ENCODE measurements around the gene NOS1. TPM values are rescaled to one million over a fixed set of nuclear protein-coding genes. Genes with fewer than 3 reads are reported as not detected.

The NOS1 gene
- total and polyA plus RNA-seq, 11 donors = 0.01 to 0.40 (median 0.10) TPM; not detected in 1

DNA sequence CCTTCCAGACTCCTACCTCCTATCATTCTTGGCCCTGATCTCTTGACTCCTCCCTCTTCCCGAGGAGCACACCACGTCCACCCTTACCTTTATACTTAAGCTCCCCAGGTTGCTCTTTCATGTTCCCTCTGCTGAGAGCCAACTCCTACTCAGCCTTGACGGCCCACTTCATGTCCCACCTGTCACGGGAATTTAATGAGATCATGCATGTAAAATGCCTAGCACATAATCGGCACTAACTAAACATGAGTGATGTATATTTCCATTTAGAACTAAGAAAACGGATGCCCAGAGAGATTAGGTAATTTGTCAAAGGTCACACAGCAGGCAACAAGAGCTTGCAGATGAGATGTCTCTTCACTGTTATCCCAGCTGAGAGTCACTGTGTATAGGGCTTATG is 45.1 kb downstream of the NOS1 start:
- Histone ChIP-seq H3K27me3 (no peaks in the 10 kb centered on the region), H3K27ac (no peak overlapping the region), H3K36me3 (no peaks in the 10 kb centered on the region), H3K4me1 (no peaks in the 10 kb centered on the region), H3K4me3 (no peak overlapping the region), H3K9me3 (peaks cover 0 to 14% (median 4%) of the 10 kb centered on the region in 12 donors)
- intact Hi-C loops (cut with DNase I) = no loop called here
- DNase-seq = no peak
- no peak for TF ChIP-seq POLR2A (IDR thresholded peaks at IDR 0.05)
- 71 to 80% (median 76%) methylated on average over 6 of the region's 6 CpGs for WGBS, 4 donors
- ATAC-seq = no peak

DNA sequence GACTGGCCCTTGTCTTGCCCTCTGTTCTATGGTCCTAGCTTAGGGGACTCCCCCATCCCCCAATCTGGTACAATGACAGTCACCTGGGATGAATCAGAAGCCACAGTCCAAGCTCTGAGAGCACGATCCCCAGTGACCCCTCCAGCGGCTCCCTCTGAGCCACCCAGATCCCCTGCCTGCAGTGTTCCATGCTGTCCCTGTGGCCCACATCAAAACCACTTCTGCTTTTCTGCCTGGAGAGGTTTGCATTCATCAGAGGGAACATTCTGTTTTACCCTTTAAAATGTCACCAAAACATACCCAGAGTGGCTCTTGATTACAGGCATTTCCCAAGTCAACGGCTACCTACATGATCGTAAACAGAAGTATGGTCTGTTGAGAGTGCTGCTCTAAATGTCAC is 47.5 kb downstream of the NOS1 start:
- no peak for TF ChIP-seq POLR2A (IDR thresholded peaks at IDR 0.05)
- no peak for TF ChIP-seq CTCF (IDR thresholded peaks at IDR 0.05)
- H3K36me3 ChIP-seq = no peaks in the 10 kb centered on the region
- no peak overlapping the region for H3K4me3 ChIP-seq
- intact Hi-C loops (cut with DNase I) = no loop called here
- H3K9me3 ChIP-seq = peaks cover 0 to 14% (median 4%) of the 10 kb centered on the region in 12 donors
- H3K4me1 ChIP-seq = no peaks in the 10 kb centered on the region
- no peaks in the 10 kb centered on the region for H3K27me3 ChIP-seq
- no peak overlapping the region for H3K27ac ChIP-seq
- WGBS, 4 donors = 56 to 73% (median 62%) methylated on average over 4 of the region's 4 CpGs
- no peak for ATAC-seq
- DNase-seq = no peak

DNA sequence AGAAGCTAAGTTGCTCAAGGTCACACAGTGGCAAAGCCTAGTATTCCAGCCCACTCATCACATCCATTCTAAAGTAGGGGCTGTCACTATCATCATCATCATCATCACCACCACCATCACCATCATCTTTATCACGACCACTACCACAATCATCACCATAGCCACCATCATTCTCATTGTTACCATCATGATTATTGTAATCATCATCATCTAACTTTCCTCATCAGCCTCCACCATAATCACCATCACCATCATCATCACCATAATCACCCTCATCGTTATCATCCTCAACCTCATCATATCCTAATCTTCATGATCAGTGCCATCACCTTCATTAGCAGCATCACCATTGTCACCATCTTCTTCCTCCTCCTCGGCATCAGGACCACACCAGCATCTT is 48.7 kb downstream of the NOS1 start:
- DNase-seq = no peak
- H3K4me1 ChIP-seq = no peaks in the 10 kb centered on the region
- H3K27ac ChIP-seq = no peak overlapping the region
- no peak for TF ChIP-seq CTCF (IDR thresholded peaks at IDR 0.05)
- no peak for TF ChIP-seq POLR2A (IDR thresholded peaks at IDR 0.05)
- H3K36me3 ChIP-seq = no peaks in the 10 kb centered on the region
- peaks cover 0 to 14% (median 4%) of the 10 kb centered on the region in 12 donors for H3K9me3 ChIP-seq
- intact Hi-C loops (cut with DNase I) = no loop called here
- no peak overlapping the region for H3K4me3 ChIP-seq
- ATAC-seq = no peak
- 66 to 80% (median 72%) methylated on average over 2 to 3 of the region's 3 CpGs for WGBS, 4 donors
- no peaks in the 10 kb centered on the region for H3K27me3 ChIP-seq

DNA sequence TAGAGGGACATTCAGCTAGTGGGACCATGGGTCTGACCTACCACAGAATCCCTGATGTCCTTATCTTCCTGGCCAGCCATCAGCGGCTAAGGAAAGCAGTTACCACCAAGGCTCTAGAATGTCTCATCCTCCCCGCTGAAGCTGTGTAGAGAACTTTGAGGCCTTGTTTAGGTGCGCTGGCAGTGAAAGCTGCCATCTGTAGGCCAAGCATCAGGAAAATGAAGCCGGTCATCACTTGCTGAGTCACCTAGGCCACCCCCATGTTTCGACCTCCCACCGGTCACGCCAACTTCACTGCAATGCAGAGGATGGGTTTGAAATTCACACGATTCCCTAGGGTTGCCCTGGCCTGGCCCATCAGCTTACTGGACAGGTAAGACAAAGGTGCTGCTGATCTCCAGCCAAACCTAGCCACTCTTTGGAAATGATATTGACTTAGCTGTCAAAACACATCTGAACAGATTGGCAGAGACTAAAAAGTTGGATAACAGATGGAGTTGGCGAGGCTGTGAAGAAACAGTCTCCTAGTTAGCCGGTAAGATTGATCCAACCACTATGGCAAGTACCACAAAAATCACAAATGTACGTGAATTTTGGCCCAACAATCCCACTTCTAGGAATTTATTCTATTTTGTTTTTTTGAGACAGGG is 52.0 kb downstream of the NOS1 start:
- H3K4me1 ChIP-seq = no peaks in the 10 kb centered on the region
- WGBS, 4 donors = 81 to 90% (median 89%) methylated on average over 11 of the region's 11 CpGs
- no peaks in the 10 kb centered on the region for H3K9me3 ChIP-seq
- DNase-seq (no peak), ATAC-seq (no peak)
- H3K27me3 ChIP-seq = no peaks in the 10 kb centered on the region
- intact Hi-C loops (cut with DNase I) = no loop called here
- TF ChIP-seq POLR2A (IDR thresholded peaks at IDR 0.05) (no peak), CTCF (IDR thresholded peaks at IDR 0.05) (no peak)
- no peak overlapping the region for H3K27ac ChIP-seq
- no peaks in the 10 kb centered on the region for H3K36me3 ChIP-seq
- H3K4me3 ChIP-seq = no peak overlapping the region

DNA sequence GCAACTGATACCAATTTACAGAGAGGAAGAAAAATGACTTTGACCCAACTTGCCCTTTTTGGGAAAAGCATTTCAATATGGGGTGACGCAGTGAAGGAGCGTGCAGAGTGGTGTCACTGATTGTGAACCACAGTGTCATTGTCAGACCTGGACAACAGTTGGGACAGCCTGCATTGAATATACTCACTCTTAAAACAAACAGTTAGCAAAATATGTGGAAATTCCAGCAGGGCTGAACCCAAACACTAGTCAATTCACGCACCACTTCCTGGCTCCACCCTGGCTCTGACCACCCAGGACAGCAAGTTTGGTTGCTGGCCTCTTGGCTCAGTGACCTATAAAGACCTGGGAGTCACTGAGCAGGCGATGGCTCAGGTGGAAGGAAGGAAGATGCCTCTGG is 61.3 kb downstream of the NOS1 start:
- Histone ChIP-seq H3K27ac (no peak overlapping the region), H3K36me3 (no peaks in the 10 kb centered on the region), H3K9me3 (peaks cover 0 to 3% (median 0%) of the 10 kb centered on the region in 12 donors), H3K4me1 (no peaks in the 10 kb centered on the region), H3K27me3 (peaks cover 0 to 16% (median 0%) of the 10 kb centered on the region in 9 donors), H3K4me3 (no peak overlapping the region)
- DNase-seq (no peak), ATAC-seq (no peak)
- TF ChIP-seq CTCF (IDR thresholded peaks at IDR 0.05) (no peak), POLR2A (IDR thresholded peaks at IDR 0.05) (no peak)
- 62 to 74% (median 67%) methylated on average over 3 to 4 of the region's 4 CpGs for WGBS, 4 donors
- intact Hi-C loops (cut with DNase I) = no loop called here
